Mononuclear cell (primary cell): ENCODE measurements around the gene TRIM17. TPM values are rescaled to one million over a fixed set of nuclear protein-coding genes. Genes with fewer than 3 reads are reported as not detected.

ENCODE experiments used
- H3K27me3 ChIP-seq: 2 replicates; pipeline ENCODE4 v1.6.0; 2011; ENCODE audit warnings: low read length, control low read depth; ENCODE audit not compliant: insufficient read depth
- H3K4me1 ChIP-seq: 2 replicates; pipeline ENCODE4 v1.5.1; 2011; ENCODE audit warnings: mild to moderate bottlenecking, low read length, control low read depth; ENCODE audit not compliant: insufficient read depth
- H3K4me3 ChIP-seq: 2 replicates; pipeline ENCODE4 v1.5.1; 2011; ENCODE audit warnings: mild to moderate bottlenecking, low read length, moderate library complexity
- H3K9me3 ChIP-seq: 2 replicates; pipeline ENCODE4 v1.5.1; 2011; ENCODE audit warnings: low read depth, mild to moderate bottlenecking, control low read depth, low read length
- total RNA-seq: library from RNA; depleted of rRNA; stranded (reverse); fragments of >200 nt; gene quantifications from one replicate; pipeline ENCODE4 v1.2.3, GENCODE V29; 2012

Gene TRIM17
- 0.42 TPM for total RNA-seq

- peaks cover 11% of the 10 kb centered on the region for H3K4me1 ChIP-seq
- peaks cover 28% of the 10 kb centered on the region for H3K27me3 ChIP-seq
Measured at GRCh38 chr1:228416217-228416933, at the start of gene TRIM17. TSS of gene TRIM17 (minus strand) at chr1:228416861. CDS start at chr1:228415072, 1,789 bp downstream.

GRCh38 chr1:228465571-228466146 lies 49.0 kb upstream of the TRIM17 start:
- peaks cover 82% of the 10 kb centered on the region for H3K27me3 ChIP-seq
- no peaks in the 10 kb centered on the region for H3K9me3 ChIP-seq
- H3K4me1 ChIP-seq = peaks cover 37% of the 10 kb centered on the region
- H3K4me3 ChIP-seq = no peak overlapping the region

More at GRCh38 chr1:228416217-228416933, at the start of gene TRIM17:
- no peak within 1 kb of the TSS for H3K4me3 ChIP-seq
- H3K9me3 ChIP-seq = no peaks in the 10 kb centered on the region

GRCh38 chr1:228465141-228465540 lies 48.5 kb upstream of the TRIM17 start:
- H3K27me3 ChIP-seq = peaks cover 84% of the 10 kb centered on the region
- H3K4me1 ChIP-seq = peaks cover 37% of the 10 kb centered on the region
- peak overlapping the region; percentile 35 for H3K4me3 ChIP-seq
- H3K9me3 ChIP-seq = no peaks in the 10 kb centered on the region

GRCh38 chr1:228464487-228464983 lies 47.9 kb upstream of the TRIM17 start:
- peak overlapping the region; percentile 35 for H3K4me3 ChIP-seq
- peaks cover 43% of the 10 kb centered on the region for H3K4me1 ChIP-seq
- peaks cover 80% of the 10 kb centered on the region for H3K27me3 ChIP-seq
- no peaks in the 10 kb centered on the region for H3K9me3 ChIP-seq

GRCh38 chr1:228463559-228464455 lies 47.1 kb upstream of the TRIM17 start:
- H3K9me3 ChIP-seq = no peaks in the 10 kb centered on the region
- H3K4me1 ChIP-seq = peaks cover 50% of the 10 kb centered on the region
- peaks cover 75% of the 10 kb centered on the region for H3K27me3 ChIP-seq
- peak overlapping the region; percentile 35 for H3K4me3 ChIP-seq

- Histone ChIP-seq H3K4me3 (no peak overlapping the region), H3K9me3 (no peaks in the 10 kb centered on the region), H3K4me1 (peaks cover 57% of the 10 kb centered on the region), H3K27me3 (peaks cover 72% of the 10 kb centered on the region)
Measured at GRCh38 chr1:228463009-228463558, 46.4 kb upstream of the TRIM17 start.

GRCh38 chr1:228462560-228462959 lies 45.9 kb upstream of the TRIM17 start:
- H3K9me3 ChIP-seq = no peaks in the 10 kb centered on the region
- H3K4me3 ChIP-seq = no peak overlapping the region
- H3K27me3 ChIP-seq = peaks cover 71% of the 10 kb centered on the region
- H3K4me1 ChIP-seq = peaks cover 62% of the 10 kb centered on the region

- H3K9me3 ChIP-seq = no peaks in the 10 kb centered on the region
- peaks cover 61% of the 10 kb centered on the region for H3K27me3 ChIP-seq
- H3K4me3 ChIP-seq = no peak overlapping the region
- peaks cover 61% of the 10 kb centered on the region for H3K4me1 ChIP-seq
Measured at GRCh38 chr1:228460821-228461220, 44.2 kb upstream of the TRIM17 start.

GRCh38 chr1:228459091-228459993 lies 42.7 kb upstream of the TRIM17 start:
- peak overlapping the region; percentile 47 for H3K4me3 ChIP-seq
- H3K27me3 ChIP-seq = peaks cover 54% of the 10 kb centered on the region
- no peaks in the 10 kb centered on the region for H3K9me3 ChIP-seq

GRCh38 chr1:228457396-228458176 lies 40.9 kb upstream of the TRIM17 start:
- Histone ChIP-seq H3K9me3 (no peaks in the 10 kb centered on the region), H3K4me3 (peak overlapping the region; percentile 47), H3K27me3 (peaks cover 39% of the 10 kb centered on the region), H3K4me1 (peaks cover 38% of the 10 kb centered on the region)

More at GRCh38 chr1:228459091-228459993, 42.7 kb upstream of the TRIM17 start:
- H3K4me1 ChIP-seq = peaks cover 51% of the 10 kb centered on the region

- peaks cover 38% of the 10 kb centered on the region for H3K4me1 ChIP-seq
- H3K9me3 ChIP-seq = no peaks in the 10 kb centered on the region
- peak overlapping the region; percentile 47 for H3K4me3 ChIP-seq
- peaks cover 35% of the 10 kb centered on the region for H3K27me3 ChIP-seq
Measured at GRCh38 chr1:228457017-228457395, 40.3 kb upstream of the TRIM17 start.

GRCh38 chr1:228456252-228457016 lies 39.8 kb upstream of the TRIM17 start:
- peaks cover 29% of the 10 kb centered on the region for H3K27me3 ChIP-seq
- H3K4me1 ChIP-seq = peaks cover 38% of the 10 kb centered on the region
- peak overlapping the region; percentile 47 for H3K4me3 ChIP-seq
- no peaks in the 10 kb centered on the region for H3K9me3 ChIP-seq

GRCh38 chr1:228455715-228456114 lies 39.1 kb upstream of the TRIM17 start:
- Histone ChIP-seq H3K9me3 (no peaks in the 10 kb centered on the region), H3K4me1 (peaks cover 38% of the 10 kb centered on the region), H3K4me3 (no peak overlapping the region), H3K27me3 (peaks cover 22% of the 10 kb centered on the region)
